ENCODE results near the gene WWOX. TPM values are rescaled to one million over a fixed set of nuclear protein-coding genes. Genes with fewer than 3 reads are reported as not detected.

Gene WWOX
- total and polyA plus RNA-seq, 2 of the 4 experiments (the other 2 are of a cell fraction): 2.7 to 5.4 TPM

DNA sequence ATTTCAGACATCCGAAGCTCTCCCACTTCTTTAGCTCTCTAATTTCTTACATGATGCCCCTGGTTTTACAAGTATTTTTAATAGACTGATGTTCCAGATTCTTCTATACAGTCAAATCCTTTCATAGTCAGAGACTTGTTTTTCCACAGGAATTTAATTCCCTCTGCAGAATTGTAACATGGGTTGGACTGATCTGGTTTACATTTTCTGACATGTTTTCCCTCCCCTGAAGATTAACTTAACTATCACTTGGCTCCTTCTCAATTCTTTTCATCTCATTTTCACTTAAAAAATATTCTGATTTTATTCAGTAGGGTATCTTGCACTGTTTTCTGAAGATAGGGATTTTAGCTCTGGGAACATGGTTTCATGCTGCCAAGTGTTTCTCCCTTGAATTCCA is 1148.9 kb downstream of the WWOX start:
- no peak overlapping the region for H2AFZ ChIP-seq (replicated peaks; ENCODE audit: low read length, poor library complexity)
- H3K18ac ChIP-seq (ENCODE audit: low read depth, low read length): no peak overlapping the region
- BruUV-seq (replicated peaks): no TSS peak
- H4K8ac ChIP-seq (ENCODE audit: low read depth in 2 of 2, low read length in 2 of 2): no peak overlapping the region
- H3K4me3 ChIP-seq (ENCODE audit: insufficient read depth, low read depth, low read length): no peak overlapping the region
- no peak overlapping the region for H3K14ac ChIP-seq (replicated peaks; ENCODE audit: low read depth, low read length)
- no peaks in the 10 kb centered on the region for H4K20me1 ChIP-seq (ENCODE audit: insufficient read depth, low read length)
- no peaks in the 10 kb centered on the region for H3K4me1 ChIP-seq (ENCODE audit: control insufficient read depth, insufficient read depth, low read length)
- dilution Hi-C loops (cut with HindIII; ENCODE audit: low sequenced_read_pairs, unreplicated experiment): no loop called here
- H2AK5ac ChIP-seq (ENCODE audit: low read depth, low read length): no peak overlapping the region
- H3K9ac ChIP-seq (ENCODE audit: low read depth, low read length): no peak overlapping the region
- ChIA-PET CTCF (no interaction called here), POLR2A (ENCODE audit: unreplicated experiment) (no interaction called here)
- no peaks in the 10 kb centered on the region for H3K79me1 ChIP-seq (ENCODE audit: low read depth in 1 of 2, low read length in 2 of 2)
- H4K5ac ChIP-seq (ENCODE audit: low read depth, low read length): no peak overlapping the region
- no CpG with 5 or more reads among the region's 1 CpG for WGBS, 2 experiments (ENCODE audit: extremely low coverage in 2 of 2, insufficient read length in 1 of 2)
- no peak overlapping the region for H4K91ac ChIP-seq (ENCODE audit: insufficient read depth, low read depth, low read length)
- H3K9me3 ChIP-seq (ENCODE audit: control insufficient read depth, insufficient read depth, low read length): peaks cover 6% of the 10 kb centered on the region; the same call in 1 of the 2 replicates
- no peaks in the 10 kb centered on the region for H3K9me1 ChIP-seq (ENCODE audit: insufficient read depth, low read length)
- H3K36me3 ChIP-seq (ENCODE audit: control insufficient read depth, insufficient read depth, low read length): no peaks in the 10 kb centered on the region
- no peak overlapping the region for H3K4ac ChIP-seq (ENCODE audit: low read depth, low read length)
- no peak overlapping the region for H2AK9ac ChIP-seq (replicated peaks; ENCODE audit: low read depth, low read length, poor library complexity)
- H2BK5ac ChIP-seq (ENCODE audit: low read depth, low read length, poor library complexity, severe bottlenecking): no peak overlapping the region
- H3K4me2 ChIP-seq (ENCODE audit: low read depth, low read length): no peak overlapping the region
- H3K23ac ChIP-seq (ENCODE audit: low read depth, low read length): no peak overlapping the region
- H2BK120ac ChIP-seq (ENCODE audit: low read depth, low read length): no peak overlapping the region
- H3K56ac ChIP-seq (ENCODE audit: extremely low read depth, insufficient read depth, low read length): no peak overlapping the region
- DNase-seq: no peak
- TF ChIP-seq USF2 (IDR thresholded peaks at IDR 0.05; ENCODE audit: low read depth, low read length): no peak
- TF ChIP-seq, protein P1, sequence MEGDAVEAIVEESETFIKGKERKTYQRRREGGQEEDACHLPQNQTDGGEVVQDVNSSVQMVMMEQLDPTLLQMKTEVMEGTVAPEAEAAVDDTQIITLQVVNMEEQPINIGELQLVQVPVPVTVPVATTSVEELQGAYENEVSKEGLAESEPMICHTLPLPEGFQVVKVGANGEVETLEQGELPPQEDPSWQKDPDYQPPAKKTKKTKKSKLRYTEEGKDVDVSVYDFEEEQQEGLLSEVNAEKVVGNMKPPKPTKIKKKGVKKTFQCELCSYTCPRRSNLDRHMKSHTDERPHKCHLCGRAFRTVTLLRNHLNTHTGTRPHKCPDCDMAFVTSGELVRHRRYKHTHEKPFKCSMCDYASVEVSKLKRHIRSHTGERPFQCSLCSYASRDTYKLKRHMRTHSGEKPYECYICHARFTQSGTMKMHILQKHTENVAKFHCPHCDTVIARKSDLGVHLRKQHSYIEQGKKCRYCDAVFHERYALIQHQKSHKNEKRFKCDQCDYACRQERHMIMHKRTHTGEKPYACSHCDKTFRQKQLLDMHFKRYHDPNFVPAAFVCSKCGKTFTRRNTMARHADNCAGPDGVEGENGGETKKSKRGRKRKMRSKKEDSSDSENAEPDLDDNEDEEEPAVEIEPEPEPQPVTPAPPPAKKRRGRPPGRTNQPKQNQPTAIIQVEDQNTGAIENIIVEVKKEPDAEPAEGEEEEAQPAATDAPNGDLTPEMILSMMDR (conservative IDR thresholded peaks at IDR 0.05; ENCODE audit: low read depth, low read length): no peak
- no peak for TF ChIP-seq MAZ (IDR thresholded peaks at IDR 0.05; ENCODE audit: borderline replicate concordance, low read depth, low read length)
- no peak for TF ChIP-seq FOS (IDR thresholded peaks at IDR 0.05; ENCODE audit: low read depth, low read length)
- TF ChIP-seq CHD1 (IDR thresholded peaks at IDR 0.05; ENCODE audit: low read depth, low read length): no peak
- no peak for TF ChIP-seq RFX5 (IDR thresholded peaks at IDR 0.05; ENCODE audit: low read depth, low read length)
- no peak for TF ChIP-seq NFE2L2 (IDR thresholded peaks at IDR 0.05; ENCODE audit: low read depth, low read length)
- no peak for TF ChIP-seq POLR2A (IDR thresholded peaks at IDR 0.05; ENCODE audit: low read depth, low read length)
- TF ChIP-seq BHLHE40 (IDR thresholded peaks at IDR 0.05; ENCODE audit: low read depth, low read length): no peak
- no peak for TF ChIP-seq RAD21 (IDR thresholded peaks at IDR 0.05; ENCODE audit: low read length)
- TF ChIP-seq CEBPB (IDR thresholded peaks at IDR 0.05; ENCODE audit: low read depth, low read length): no peak
- TF ChIP-seq RCOR1 (IDR thresholded peaks at IDR 0.05; ENCODE audit: insufficient replicate concordance, low read length): no peak
- no peak for TF ChIP-seq SMC3 (IDR thresholded peaks at IDR 0.05; ENCODE audit: low read depth, low read length)
- no peak for TF ChIP-seq MXI1 (IDR thresholded peaks at IDR 0.05; ENCODE audit: borderline replicate concordance, low read depth, low read length)
- no peak for TF ChIP-seq MAFK (IDR thresholded peaks at IDR 0.05; ENCODE audit: low read depth, low read length)
- TF ChIP-seq, protein P2, sequence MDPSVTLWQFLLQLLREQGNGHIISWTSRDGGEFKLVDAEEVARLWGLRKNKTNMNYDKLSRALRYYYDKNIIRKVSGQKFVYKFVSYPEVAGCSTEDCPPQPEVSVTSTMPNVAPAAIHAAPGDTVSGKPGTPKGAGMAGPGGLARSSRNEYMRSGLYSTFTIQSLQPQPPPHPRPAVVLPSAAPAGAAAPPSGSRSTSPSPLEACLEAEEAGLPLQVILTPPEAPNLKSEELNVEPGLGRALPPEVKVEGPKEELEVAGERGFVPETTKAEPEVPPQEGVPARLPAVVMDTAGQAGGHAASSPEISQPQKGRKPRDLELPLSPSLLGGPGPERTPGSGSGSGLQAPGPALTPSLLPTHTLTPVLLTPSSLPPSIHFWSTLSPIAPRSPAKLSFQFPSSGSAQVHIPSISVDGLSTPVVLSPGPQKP (IDR thresholded peaks at IDR 0.05; ENCODE audit: borderline replicate concordance, low read depth, low read length): no peak
- H2BK15ac ChIP-seq (ENCODE audit: low read depth, low read length): no peak overlapping the region
- H3K27me3 ChIP-seq (ENCODE audit: control insufficient read depth, insufficient read depth, low read length): no peaks in the 10 kb centered on the region
- H3K27ac ChIP-seq (ENCODE audit: insufficient read depth, low read length): no peak overlapping the region
- intact Hi-C loops (cut with micrococcal nuclease): no loop called here
- in situ Hi-C loops (cut with MboI; ENCODE audit: low sequenced_read_pairs): no loop called here
- H2BK20ac ChIP-seq (ENCODE audit: low read depth, low read length): no peak overlapping the region
- ATAC-seq (ENCODE audit: low read depth): no peak
